GM21619 (cell line): Measurements from ENCODE around the gene EPHB2.
"Not testable (repeated sequence)": the region's sequence is repeated elsewhere in the genome, so short reads cannot be mapped to it uniquely, and the experiment has no call there.

ENCODE experiments used
- ATAC-seq: cut with Tn5 transposase; IDR thresholded peaks from one replicate; pipeline ENCODE4 v1.9.1; 2021; ENCODE audit not compliant: unreplicated experiment

EPHB2 gene

GRCh38 chr1:22831729-22832413 lies 121.2 kb downstream of the EPHB2 start:
- ATAC-seq = no peak

- no peak for ATAC-seq
Observed at GRCh38 chr1:22832414-22832786, 121.8 kb downstream of the EPHB2 start.

- no peak for ATAC-seq
Observed at GRCh38 chr1:22833699-22834098, 123.1 kb downstream of the EPHB2 start.

- not testable (repeated sequence) for ATAC-seq
Observed at GRCh38 chr1:22834420-22834819, 123.8 kb downstream of the EPHB2 start.

GRCh38 chr1:22835636-22836319 lies 125.1 kb downstream of the EPHB2 start:
- no peak for ATAC-seq

GRCh38 chr1:22836850-22837249 lies 126.2 kb downstream of the EPHB2 start:
- no peak for ATAC-seq

GRCh38 chr1:22837332-22837731 lies 126.7 kb downstream of the EPHB2 start:
- ATAC-seq = no peak

- no peak for ATAC-seq
Observed at GRCh38 chr1:22838965-22839364, 128.3 kb downstream of the EPHB2 start.

GRCh38 chr1:22839806-22840205 lies 129.2 kb downstream of the EPHB2 start:
- ATAC-seq = no peak

- no peak for ATAC-seq
Observed at GRCh38 chr1:22841142-22841541, 130.5 kb downstream of the EPHB2 start.

GRCh38 chr1:22841860-22842281 lies 131.2 kb downstream of the EPHB2 start:
- ATAC-seq = no peak

- ATAC-seq = not testable (repeated sequence)
Observed at GRCh38 chr1:22843441-22844183, 133.0 kb downstream of the EPHB2 start.

- ATAC-seq = no peak
Observed at GRCh38 chr1:22844621-22845020, 134.0 kb downstream of the EPHB2 start.

- ATAC-seq = no peak
Observed at GRCh38 chr1:22845398-22845935, 134.8 kb downstream of the EPHB2 start.

- ATAC-seq = no peak
Observed at GRCh38 chr1:22846458-22846857, 135.8 kb downstream of the EPHB2 start.

- no peak for ATAC-seq
Observed at GRCh38 chr1:22847249-22847648, 136.6 kb downstream of the EPHB2 start.

GRCh38 chr1:22847709-22848108 lies 137.1 kb downstream of the EPHB2 start:
- ATAC-seq = no peak

- no peak for ATAC-seq
Observed at GRCh38 chr1:22848405-22848804, 137.8 kb downstream of the EPHB2 start.

GRCh38 chr1:22849770-22850169 lies 139.1 kb downstream of the EPHB2 start:
- ATAC-seq = no peak

GRCh38 chr1:22850281-22850680 lies 139.6 kb downstream of the EPHB2 start:
- no peak for ATAC-seq

- no peak for ATAC-seq
Observed at GRCh38 chr1:22850681-22851080, 140.0 kb downstream of the EPHB2 start.

GRCh38 chr1:22851517-22851916 lies 140.9 kb downstream of the EPHB2 start:
- no peak for ATAC-seq
